NCI-H2029 treated with DMSO at 0.1 percent for 48 hours (cell line): ENCODE data around the gene RUVBL1.

ENCODE experiments used
- DNase-seq: peaks from one replicate; lab custom pipeline; 2025; lab: John Stamatoyannopoulos, UW

Gene RUVBL1

DNA sequence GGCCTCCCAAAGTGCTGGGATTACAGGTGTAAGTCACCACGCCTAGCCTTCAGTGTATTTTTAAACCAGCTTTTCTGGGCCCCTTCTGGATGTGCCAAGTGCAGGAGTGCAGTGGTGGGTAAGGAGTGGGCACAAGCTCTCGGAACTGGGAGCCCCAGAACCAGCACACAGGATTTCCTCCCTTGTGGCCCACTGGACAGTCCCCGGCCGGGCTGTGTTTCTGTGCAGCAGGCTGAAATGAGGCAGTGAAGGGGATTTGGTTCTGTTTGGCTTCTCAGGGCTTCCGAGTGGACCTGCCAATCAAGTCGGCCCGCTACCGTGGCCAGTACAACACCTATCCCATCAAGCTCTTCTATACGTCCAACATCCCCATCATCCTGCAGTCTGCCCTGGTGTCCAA, 56.9 kb downstream of the RUVBL1 start:
- DNase-seq = no peak

DNA sequence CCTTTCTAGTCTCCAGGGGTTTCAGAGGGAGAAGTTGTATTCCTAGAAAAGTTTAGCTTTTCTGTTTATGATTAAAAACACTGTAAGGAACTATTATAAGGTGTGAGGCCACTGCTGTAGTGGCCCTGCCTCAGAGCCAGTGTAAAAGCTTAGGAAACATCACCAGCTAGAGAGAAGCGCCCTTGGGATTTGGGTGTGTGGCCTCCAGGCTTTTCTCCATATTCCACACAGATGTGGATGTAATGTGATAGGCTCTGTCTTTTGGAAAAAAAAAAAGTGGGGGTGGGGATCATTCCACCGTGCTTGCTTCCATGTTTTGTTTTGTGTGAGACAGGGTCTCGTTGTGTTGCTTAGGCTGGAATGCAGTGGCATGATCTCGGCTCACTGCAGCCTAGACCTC, 57.5 kb downstream of the RUVBL1 start:
- no peak for DNase-seq

GRCh38 chr3:128064962-128065361, 58.6 kb downstream of the RUVBL1 start:
- DNase-seq = no peak

GRCh38 chr3:128063865-128064264, 59.7 kb downstream of the RUVBL1 start:
- no peak for DNase-seq

DNA sequence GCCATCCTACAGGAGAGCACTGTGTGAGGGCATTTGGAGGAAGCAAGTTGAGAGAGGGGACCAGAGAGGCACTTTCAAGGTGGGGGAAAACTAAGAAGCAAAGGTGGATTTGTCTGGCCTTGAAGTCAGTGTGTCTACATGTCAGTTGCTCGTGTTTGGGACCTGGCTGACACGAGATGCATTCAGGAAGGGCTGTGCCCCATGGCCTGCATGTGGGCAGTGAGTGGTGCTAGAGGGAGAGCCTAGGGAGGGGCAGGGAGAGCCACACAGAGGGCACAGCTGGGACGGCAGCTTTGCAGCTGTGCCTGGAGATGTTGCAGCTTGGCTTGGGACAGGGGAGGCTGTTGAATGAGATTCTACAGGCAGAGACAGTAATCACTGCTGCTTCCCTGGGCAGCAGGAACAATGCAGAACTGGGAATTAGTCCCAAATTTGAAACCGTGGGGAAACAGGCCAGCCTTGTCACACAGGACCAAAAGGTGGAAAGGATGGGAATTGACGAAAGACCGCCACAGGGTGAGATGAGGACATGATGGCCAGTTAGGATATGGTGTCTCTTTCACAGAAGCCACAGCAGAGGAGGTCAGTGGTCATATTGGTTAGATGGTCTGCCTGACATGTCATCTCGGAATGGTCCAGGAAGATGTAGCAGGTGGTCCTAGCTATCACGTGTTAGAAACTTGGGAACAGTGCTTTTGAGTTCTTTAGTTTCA, 61.4 kb downstream of the RUVBL1 start:
- DNase-seq = no peak

GRCh38 chr3:128060473-128061381, 62.9 kb downstream of the RUVBL1 start:
- DNase-seq = no peak

GRCh38 chr3:128056258-128056657, 67.4 kb downstream of the RUVBL1 start:
- no peak for DNase-seq

- DNase-seq = no peak
Measured at GRCh38 chr3:128054367-128054766, 69.2 kb downstream of the RUVBL1 start.

DNA sequence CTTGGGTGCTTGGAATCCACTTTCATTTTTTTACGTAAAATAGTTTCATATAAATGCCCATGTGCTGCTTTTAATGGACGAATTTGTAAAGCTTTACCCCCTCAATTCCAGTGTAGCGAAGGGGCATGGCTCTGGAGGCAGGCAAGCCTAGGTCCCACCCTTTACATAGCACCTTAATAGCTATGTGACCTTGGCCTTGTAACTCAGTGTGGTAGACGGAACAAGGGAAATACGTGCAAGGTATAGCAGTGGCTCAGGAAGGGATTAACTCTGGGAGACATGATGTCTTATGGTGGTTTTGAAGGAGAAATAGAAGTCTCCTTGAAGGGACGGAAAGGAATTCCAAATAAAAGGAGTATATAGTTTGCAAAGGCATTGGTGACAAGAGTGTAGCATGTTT, 70.0 kb downstream of the RUVBL1 start:
- DNase-seq = no peak

DNA sequence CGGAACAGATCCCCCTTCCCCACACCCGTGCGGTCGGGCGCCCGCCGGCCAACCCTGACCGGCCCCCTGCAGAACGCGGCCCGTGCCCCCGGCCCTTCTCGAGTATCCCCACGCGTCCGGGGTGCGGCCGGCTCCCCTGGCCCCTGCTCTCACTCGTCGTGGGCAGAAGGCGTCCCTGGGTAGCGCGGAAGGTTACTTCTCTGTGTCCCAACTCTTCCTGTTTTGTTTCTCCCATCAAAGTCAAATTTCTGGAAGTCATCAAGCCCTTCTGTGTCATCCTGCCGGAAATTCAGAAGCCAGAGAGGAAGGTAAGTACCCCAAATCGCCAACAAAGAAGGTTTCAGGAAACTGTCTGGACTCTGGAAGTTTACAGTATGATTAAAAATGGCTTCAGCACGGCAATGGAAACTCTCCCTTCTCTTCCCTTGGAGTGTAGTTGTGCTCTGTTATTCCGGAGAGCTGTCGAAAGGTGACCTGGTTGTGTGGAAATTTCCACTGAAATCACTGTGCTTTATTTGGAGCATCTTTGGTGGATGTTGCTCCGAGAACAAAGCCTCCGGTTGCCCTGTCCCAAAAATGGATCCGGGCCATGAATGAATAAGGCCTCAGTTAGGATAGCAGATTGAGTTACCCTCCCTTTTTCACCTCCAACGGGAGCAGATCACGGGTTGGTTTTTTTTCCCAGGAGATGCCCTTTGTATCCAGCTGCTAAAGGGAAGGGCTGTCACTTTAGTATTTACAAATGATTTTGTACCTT, 70.8 kb downstream of the RUVBL1 start:
- no peak for DNase-seq

GRCh38 chr3:128051837-128052594, 71.6 kb downstream of the RUVBL1 start, which contains the start of gene SEC61A1:
SEC61A1 (plus strand) TSS chr3:128052437; CDS start chr3:128052553, 116 bp downstream.
- DNase-seq = peak; percentile 48

DNA sequence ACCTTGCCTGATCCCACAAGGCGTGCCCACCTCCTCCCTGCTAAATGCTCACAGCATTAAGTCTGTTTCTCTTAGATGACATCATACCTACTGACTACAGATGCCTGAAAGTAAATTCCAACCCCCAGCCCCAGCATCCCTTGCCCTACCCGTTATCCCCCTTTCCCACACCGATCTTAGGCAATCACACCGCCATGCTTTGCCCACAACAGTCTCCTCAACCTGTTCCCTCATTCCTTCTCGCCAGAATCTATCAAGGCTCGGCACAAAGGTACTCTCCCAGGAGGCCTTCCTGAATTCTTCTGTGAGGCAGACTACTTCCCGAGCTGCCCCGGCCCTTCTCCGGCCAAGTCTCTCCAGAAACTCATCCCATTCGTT, 72.2 kb downstream of the RUVBL1 start:
- no peak for DNase-seq

GRCh38 chr3:128050597-128050996, 73.0 kb downstream of the RUVBL1 start:
- no peak for DNase-seq

- DNase-seq = no peak
Measured at GRCh38 chr3:128041344-128041743, 82.3 kb downstream of the RUVBL1 start.

- no peak for DNase-seq
Measured at GRCh38 chr3:128040660-128041059, 83.0 kb downstream of the RUVBL1 start.

DNA sequence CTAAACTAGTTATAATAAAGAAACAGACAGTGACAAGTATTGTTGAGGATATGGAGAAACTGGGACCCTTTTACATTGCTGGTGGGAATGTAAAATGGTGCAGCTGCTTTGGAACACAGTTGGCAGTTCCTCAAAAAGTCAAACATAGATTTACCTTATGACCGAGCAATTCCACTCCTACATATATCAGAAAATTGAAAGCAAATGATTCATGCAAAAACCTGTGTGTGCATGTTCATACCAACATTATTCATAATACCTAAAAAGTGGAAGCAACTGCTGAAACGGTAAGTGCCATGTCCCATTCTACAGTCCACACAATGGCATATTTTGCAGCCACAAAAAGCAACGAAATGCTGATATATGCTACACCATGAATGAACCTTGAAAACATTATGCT, 83.6 kb downstream of the RUVBL1 start:
- DNase-seq = no peak

DNA sequence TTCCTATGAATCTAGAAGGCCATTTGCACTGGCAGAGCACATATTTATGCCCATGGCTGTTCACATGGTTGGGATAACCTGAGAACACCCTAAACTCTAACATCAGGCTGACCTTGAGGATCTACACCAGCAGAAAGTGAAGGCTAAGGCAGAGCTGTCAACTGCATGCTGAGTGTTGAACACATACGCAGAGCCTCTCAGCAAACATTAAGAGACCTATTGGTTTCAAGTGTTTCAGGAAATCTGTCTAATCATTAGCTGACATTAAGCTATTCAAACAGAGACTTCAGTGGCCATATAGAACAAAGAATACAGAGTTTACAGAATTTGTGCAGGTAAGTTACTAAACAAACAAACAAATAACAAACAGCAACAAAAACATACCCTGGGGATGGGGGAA, 87.5 kb downstream of the RUVBL1 start:
- no peak for DNase-seq

- DNase-seq = no peak
Measured at GRCh38 chr3:128033102-128033501, 90.5 kb downstream of the RUVBL1 start.
